ENCODE results near the gene COL27A1. TPM values are rescaled to one million over a fixed set of nuclear protein-coding genes. Genes with fewer than 3 reads are reported as not detected.

Gene COL27A1
- total and polyA plus RNA-seq, 2 experiments from 2014 or later: 44.6 to 47.0 TPM

- Histone ChIP-seq H3K79me2 (no peaks in the 10 kb centered on the region), H3K36me3 (replicated peaks; ENCODE audit: insufficient read depth, low read depth) (no peaks in the 10 kb centered on the region), H3K9me2 (replicated peaks; ENCODE audit: insufficient read depth) (no peaks in the 10 kb centered on the region), H3K4me2 (no peak overlapping the region), H4K20me1 (ENCODE audit: insufficient read depth, poor library complexity, severe bottlenecking) (no peaks in the 10 kb centered on the region), H2AFZ (no peak overlapping the region), H3K4me1 (ENCODE audit: insufficient read depth) (peaks cover 8% of the 10 kb centered on the region), H3K9me3 (ENCODE audit: low read depth) (no peaks in the 10 kb centered on the region), H3K4me3 (no peak overlapping the region), H3K27ac (no peak overlapping the region), H3K27me3 (no peaks in the 10 kb centered on the region)
- WGBS (ENCODE audit: low lambda C conversion rate, missing lambda C conversion rate): 69% methylated on average over 12 of the region's 12 CpGs
- no peak for TF ChIP-seq EZH2phosphoT487 (IDR thresholded peaks at IDR 0.05; ENCODE audit: low read depth, severe bottlenecking, unreplicated experiment)
- TF ChIP-seq CTCF (IDR thresholded peaks at IDR 0.05; ENCODE audit: poor library complexity): no peak
- no peak for TF ChIP-seq EZH2 (IDR thresholded peaks at IDR 0.05; ENCODE audit: borderline replicate concordance)
- DNase-seq (ENCODE audit: low spot score): no peak
Measured at GRCh38 chr9:114236391-114237138, 81.2 kb downstream of the COL27A1 start.

- Histone ChIP-seq H3K9me2 (replicated peaks; ENCODE audit: insufficient read depth) (no peaks in the 10 kb centered on the region), H3K4me3 (no peak overlapping the region), H3K4me1 (ENCODE audit: insufficient read depth) (peaks cover 8% of the 10 kb centered on the region), H4K20me1 (ENCODE audit: insufficient read depth, poor library complexity, severe bottlenecking) (no peaks in the 10 kb centered on the region), H3K36me3 (replicated peaks; ENCODE audit: insufficient read depth, low read depth) (no peaks in the 10 kb centered on the region), H3K9me3 (ENCODE audit: low read depth) (no peaks in the 10 kb centered on the region), H3K27me3 (no peaks in the 10 kb centered on the region), H3K4me2 (no peak overlapping the region), H3K27ac (no peak overlapping the region), H2AFZ (no peak overlapping the region), H3K79me2 (no peaks in the 10 kb centered on the region)
- no peak for TF ChIP-seq EZH2 (IDR thresholded peaks at IDR 0.05; ENCODE audit: borderline replicate concordance)
- TF ChIP-seq CTCF (IDR thresholded peaks at IDR 0.05; ENCODE audit: poor library complexity): no peak
- no peak for TF ChIP-seq EZH2phosphoT487 (IDR thresholded peaks at IDR 0.05; ENCODE audit: low read depth, severe bottlenecking, unreplicated experiment)
- DNase-seq (ENCODE audit: low spot score): no peak
- WGBS (ENCODE audit: low lambda C conversion rate, missing lambda C conversion rate): 90% methylated on average over 5 of the region's 5 CpGs
Measured at GRCh38 chr9:114237247-114237646, 81.9 kb downstream of the COL27A1 start.

GRCh38 chr9:114237781-114238180 lies 82.4 kb downstream of the COL27A1 start:
- H3K4me1 ChIP-seq (ENCODE audit: insufficient read depth): peaks cover 8% of the 10 kb centered on the region
- TF ChIP-seq EZH2 (IDR thresholded peaks at IDR 0.05; ENCODE audit: borderline replicate concordance) (no peak), EZH2phosphoT487 (IDR thresholded peaks at IDR 0.05; ENCODE audit: low read depth, severe bottlenecking, unreplicated experiment) (no peak), CTCF (IDR thresholded peaks at IDR 0.05; ENCODE audit: poor library complexity) (no peak)

More at GRCh38 chr9:114237781-114238180, 82.4 kb downstream of the COL27A1 start:
- H4K20me1 ChIP-seq (ENCODE audit: insufficient read depth, poor library complexity, severe bottlenecking): no peaks in the 10 kb centered on the region
- no peaks in the 10 kb centered on the region for H3K9me2 ChIP-seq (replicated peaks; ENCODE audit: insufficient read depth)
- DNase-seq (ENCODE audit: low spot score): no peak
- 90% methylated on average over 5 of the region's 5 CpGs for WGBS (ENCODE audit: low lambda C conversion rate, missing lambda C conversion rate)
- H3K27me3 ChIP-seq: no peaks in the 10 kb centered on the region
- no peak overlapping the region for H3K4me2 ChIP-seq
- no peaks in the 10 kb centered on the region for H3K9me3 ChIP-seq (ENCODE audit: low read depth)
- no peak overlapping the region for H2AFZ ChIP-seq
- H3K27ac ChIP-seq: no peak overlapping the region
- no peaks in the 10 kb centered on the region for H3K79me2 ChIP-seq
- no peak overlapping the region for H3K4me3 ChIP-seq
- no peaks in the 10 kb centered on the region for H3K36me3 ChIP-seq (replicated peaks; ENCODE audit: insufficient read depth, low read depth)
